GM21529 (cell line): ENCODE measurements around the gene GON4L.
A peak's percentile ranks its signal among the peaks of the same experiment; 100 is the strongest.
"Not testable (repeated sequence)": the region's sequence is repeated elsewhere in the genome, so short reads cannot be mapped to it uniquely, and the experiment has no call there.

Experiments used
- ATAC-seq: cut with Tn5 transposase; IDR thresholded peaks from one replicate; pipeline ENCODE4 v1.9.1; 2021; ENCODE audit not compliant: unreplicated experiment

GON4L gene

GRCh38 chr1:155747586-155747985, 109.4 kb downstream of the GON4L start:
- ATAC-seq = not testable (repeated sequence)

GRCh38 chr1:155745284-155746228, 111.5 kb downstream of the GON4L start:
- ATAC-seq = peak; percentile 88

GRCh38 chr1:155744711-155745283, 112.2 kb downstream of the GON4L start:
- no peak for ATAC-seq

DNA sequence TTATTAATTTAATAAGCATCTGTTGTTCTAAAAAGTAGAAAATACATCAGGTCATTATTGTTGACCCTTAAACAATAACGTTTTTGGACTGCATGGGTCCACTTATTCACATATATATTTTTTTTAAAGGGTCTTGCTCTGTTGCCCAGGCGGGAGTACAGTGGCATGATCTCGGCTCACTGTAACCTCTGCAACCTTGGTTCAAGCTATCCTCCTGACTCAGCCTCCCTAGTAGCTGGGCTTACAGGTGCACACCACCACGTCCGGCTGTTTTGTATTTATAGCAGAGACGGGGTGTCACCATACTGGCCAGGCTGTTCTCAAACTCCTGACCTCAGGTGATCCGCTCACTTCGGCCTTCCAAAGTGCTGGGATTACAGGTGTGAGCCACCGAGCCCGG, 115.1 kb downstream of the GON4L start:
- no peak for ATAC-seq

DNA sequence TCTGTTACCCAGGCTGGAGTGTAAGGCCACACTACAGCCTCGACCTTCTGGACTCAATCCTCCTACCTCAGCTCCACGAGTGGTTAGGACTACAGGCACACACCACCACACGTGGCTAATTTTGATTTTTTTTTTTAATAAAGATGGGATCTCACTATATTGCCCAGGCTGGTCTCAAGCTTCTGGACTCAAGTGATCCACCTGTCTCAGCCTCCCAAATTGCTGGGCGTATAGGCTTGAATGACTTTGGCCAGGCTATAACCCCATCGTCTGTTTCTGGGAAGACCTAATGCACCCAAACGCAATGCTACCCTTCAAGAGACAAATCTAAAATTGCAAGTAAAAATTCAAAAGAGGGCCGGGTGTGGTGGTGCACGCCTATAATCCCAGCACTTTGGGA, 116.0 kb downstream of the GON4L start:
- no peak for ATAC-seq

- no peak for ATAC-seq
Observed at GRCh38 chr1:155729031-155729898, 127.7 kb downstream of the GON4L start.

GRCh38 chr1:155725142-155725541, 131.9 kb downstream of the GON4L start:
- ATAC-seq = no peak

GRCh38 chr1:155719703-155720102, 137.3 kb downstream of the GON4L start:
- no peak for ATAC-seq

GRCh38 chr1:155718524-155719115, 138.4 kb downstream of the GON4L start:
- not testable (repeated sequence) for ATAC-seq

GRCh38 chr1:155717041-155717440, 140.0 kb downstream of the GON4L start:
- ATAC-seq = peak; percentile 79

GRCh38 chr1:155715777-155716176, 141.2 kb downstream of the GON4L start:
- ATAC-seq = no peak

DNA sequence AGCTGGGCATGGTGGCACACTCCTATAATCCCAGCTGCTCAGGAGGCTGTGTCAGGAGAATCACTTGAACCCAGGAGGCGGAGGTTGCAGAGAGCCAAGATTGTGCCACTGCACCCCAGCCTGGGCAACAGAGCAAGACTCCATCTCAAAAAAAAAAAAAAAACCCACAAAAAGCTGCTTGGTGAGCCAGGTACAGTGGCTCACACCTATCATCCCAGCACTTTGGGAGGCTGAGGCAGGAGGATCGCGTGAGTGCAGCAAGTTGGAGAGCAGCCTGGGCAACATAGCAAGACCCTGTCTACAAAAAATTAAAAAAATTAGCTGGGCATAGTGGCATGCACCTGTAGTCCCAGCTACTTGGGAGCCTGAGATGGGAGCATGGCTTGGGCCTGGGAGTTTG, 142.0 kb downstream of the GON4L start:
- ATAC-seq = not testable (repeated sequence)

GRCh38 chr1:155713075-155713474, 143.9 kb downstream of the GON4L start:
- ATAC-seq = no peak

DNA sequence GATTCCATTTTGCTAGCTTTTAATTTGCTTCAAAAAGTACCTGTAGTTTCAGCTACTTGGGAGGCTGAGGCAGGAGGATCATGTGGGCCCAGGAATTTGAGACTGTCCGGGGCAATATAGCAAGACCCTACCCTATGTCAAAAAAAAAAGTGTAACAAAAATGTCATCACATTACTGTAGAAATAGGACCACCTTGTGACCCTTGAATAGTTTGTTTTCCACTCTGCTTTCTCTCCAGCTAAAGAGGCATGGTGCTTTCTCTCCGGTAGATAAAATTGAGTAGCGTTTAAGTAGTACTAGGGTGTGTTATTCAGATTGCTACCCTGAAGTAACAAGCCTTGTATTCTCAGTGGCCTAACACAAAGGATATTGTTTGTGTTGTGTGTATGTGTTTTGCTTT, 144.4 kb downstream of the GON4L start:
- ATAC-seq = not testable (repeated sequence)

DNA sequence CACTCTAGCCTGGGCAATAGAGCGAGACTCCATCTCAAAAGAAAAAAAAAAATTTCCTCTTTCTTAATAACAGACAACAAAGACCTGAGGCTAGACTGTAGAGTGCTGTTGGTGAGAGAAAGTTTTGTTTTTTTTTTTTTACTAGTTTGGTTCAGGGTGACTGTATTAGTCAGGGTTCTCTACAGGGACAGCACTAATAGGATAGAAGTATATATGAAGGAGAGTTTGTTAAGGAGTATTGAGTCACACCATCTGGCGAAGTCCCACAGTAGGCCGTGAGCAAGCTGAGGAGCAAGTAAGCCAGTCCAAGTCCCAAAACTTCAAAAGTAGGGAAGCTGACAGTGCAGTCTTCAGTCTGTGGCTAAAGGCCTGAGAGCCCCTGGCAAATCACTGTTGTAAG, 145.6 kb downstream of the GON4L start:
- ATAC-seq = not testable (repeated sequence)

DNA sequence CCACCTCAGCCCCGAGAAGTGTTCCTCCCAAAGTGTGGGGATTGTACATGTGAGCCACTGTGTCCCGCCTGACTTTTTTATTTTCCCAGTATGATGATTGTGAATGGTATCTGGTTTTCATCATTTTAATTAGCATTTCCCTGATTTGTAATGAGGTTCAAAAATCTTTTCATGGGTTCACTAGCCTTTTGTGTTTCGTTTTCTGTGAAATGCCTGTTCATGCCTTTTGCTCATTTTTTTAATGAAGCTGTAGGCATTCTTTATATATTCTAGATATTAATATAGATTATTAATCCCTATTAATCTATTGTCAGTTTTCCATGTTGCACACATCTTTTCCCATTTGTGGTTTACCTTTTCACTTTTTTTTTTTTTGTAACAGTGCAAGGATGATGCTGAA, 147.6 kb downstream of the GON4L start:
- no peak for ATAC-seq

- ATAC-seq = no peak
Observed at GRCh38 chr1:155706139-155706538, 150.9 kb downstream of the GON4L start.

GRCh38 chr1:155704414-155704813, 152.6 kb downstream of the GON4L start:
- ATAC-seq = not testable (repeated sequence)

DNA sequence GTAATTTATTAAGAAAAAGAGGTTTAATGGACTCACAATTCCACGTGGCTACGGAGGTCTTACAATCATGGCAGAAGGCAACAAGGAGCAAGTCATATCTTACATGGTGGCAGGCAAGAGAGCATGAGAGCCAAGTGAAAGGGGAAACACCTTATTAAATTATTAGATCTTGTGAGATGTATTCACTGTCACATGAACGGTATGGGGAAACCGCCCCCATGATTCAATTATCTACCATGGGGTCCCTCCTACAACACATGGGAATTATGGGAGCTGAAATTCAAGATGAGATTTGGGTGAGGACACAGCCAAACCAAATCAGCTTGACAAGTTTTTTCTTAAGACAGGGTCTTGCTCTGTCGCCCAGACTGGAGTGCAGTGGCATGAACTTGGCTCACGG, 153.8 kb downstream of the GON4L start:
- no peak for ATAC-seq

- not testable (repeated sequence) for ATAC-seq
Observed at GRCh38 chr1:155701675-155702074, 155.3 kb downstream of the GON4L start.
